Measurements from ENCODE around the gene PTPRM. TPM values are rescaled to one million over a fixed set of nuclear protein-coding genes. Genes with fewer than 3 reads are reported as not detected.

PTPRM gene
- total and polyA plus RNA-seq, 4 donors = 9.2 to 23.0 (median 12.7) TPM

GRCh38 chr18:8238507-8238906, 671.4 kb downstream of the PTPRM start:
- 90% methylated on average over 5 of the region's 5 CpGs for WGBS
- DNase-seq (ENCODE audit: low spot score) = no peak
- TF ChIP-seq GABPA (IDR thresholded peaks at IDR 0.05 in 1 of 2, conservative IDR thresholded peaks at IDR 0.05 in 1 of 2) (no peak), YY1 (IDR thresholded peaks at IDR 0.05) (no peak), NR2F2 (IDR thresholded peaks at IDR 0.05) (no peak)
- H3K27me3 ChIP-seq (ENCODE audit: control insufficient read depth in 4 of 4, insufficient read depth in 4 of 4, low read length in 3 of 4) = no peaks in the 10 kb centered on the region
- no peak overlapping the region for H3K27ac ChIP-seq (ENCODE audit: low read depth in 1 of 2, low read length in 2 of 2)
- H3K9me3 ChIP-seq (ENCODE audit: control insufficient read depth in 4 of 4, low read length in 3 of 4) = peaks cover 0 to 2% (median 0%) of the 10 kb centered on the region in 4 donors
- H3K36me3 ChIP-seq (ENCODE audit: control insufficient read depth in 4 of 4, insufficient read depth in 3 of 4, low read depth in 1 of 4, low read length in 3 of 4) = no peaks in the 10 kb centered on the region
- H3K4me3 ChIP-seq (ENCODE audit: low read depth in 1 of 3, low read length in 3 of 3) = no peak overlapping the region
- H3K9ac ChIP-seq (ENCODE audit: low read depth in 1 of 2, low read length in 2 of 2) = no peak overlapping the region
- H3K4me1 ChIP-seq (ENCODE audit: control insufficient read depth in 4 of 4, insufficient read depth in 4 of 4, low read length in 3 of 4) = no peaks in the 10 kb centered on the region

DNA sequence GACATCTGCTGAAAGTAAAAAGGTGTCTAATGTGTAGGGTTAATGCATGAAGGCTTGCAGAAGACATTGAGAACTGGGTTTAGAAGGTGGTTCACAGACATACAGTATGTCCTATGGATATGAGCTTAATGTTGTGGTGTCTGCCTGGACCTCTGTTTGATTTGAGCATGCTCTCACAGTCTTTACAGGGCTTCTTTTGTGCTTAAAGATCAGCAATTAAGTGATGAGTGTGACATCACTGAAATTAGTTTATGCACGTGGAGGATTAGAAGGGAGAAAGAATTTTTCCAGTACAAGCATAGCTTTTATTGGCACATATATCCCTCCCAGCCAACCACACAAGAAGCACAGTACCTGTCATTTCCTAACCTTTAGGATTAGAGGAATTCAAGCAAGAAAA, 674.6 kb downstream of the PTPRM start:
- Histone ChIP-seq H3K4me1 (ENCODE audit: control insufficient read depth in 4 of 4, insufficient read depth in 4 of 4, low read length in 3 of 4) (no peaks in the 10 kb centered on the region), H3K9ac (ENCODE audit: low read depth in 1 of 2, low read length in 2 of 2) (no peak overlapping the region), H3K36me3 (ENCODE audit: control insufficient read depth in 4 of 4, insufficient read depth in 3 of 4, low read depth in 1 of 4, low read length in 3 of 4) (no peaks in the 10 kb centered on the region), H3K9me3 (ENCODE audit: control insufficient read depth in 4 of 4, low read length in 3 of 4) (no peaks in the 10 kb centered on the region), H3K4me3 (ENCODE audit: low read depth in 1 of 3, low read length in 3 of 3) (no peak overlapping the region), H3K27me3 (ENCODE audit: control insufficient read depth in 4 of 4, insufficient read depth in 4 of 4, low read length in 3 of 4) (no peaks in the 10 kb centered on the region), H3K27ac (ENCODE audit: low read depth in 1 of 2, low read length in 2 of 2) (no peak overlapping the region)
- DNase-seq (ENCODE audit: low spot score) = no peak
- 45% methylated on average over 1 of the region's 1 CpG for WGBS
- TF ChIP-seq RAD21 (IDR thresholded peaks at IDR 0.05) (no peak), JUND (IDR thresholded peaks at IDR 0.05) (no peak), NR2F2 (IDR thresholded peaks at IDR 0.05) (no peak), SP1 (IDR thresholded peaks at IDR 0.05) (no peak), GABPA (IDR thresholded peaks at IDR 0.05 in 1 of 2, conservative IDR thresholded peaks at IDR 0.05 in 1 of 2) (no peak), FOXA1 (IDR thresholded peaks at IDR 0.05) (no peak), EGR1 (IDR thresholded peaks at IDR 0.05; ENCODE audit: low read depth in 2 of 2) (no peak), HNF4A (conservative IDR thresholded peaks at IDR 0.05) (no peak), TAF1 (conservative IDR thresholded peaks at IDR 0.05) (no peak), FOXA2 (IDR thresholded peaks at IDR 0.05) (no peak), YY1 (IDR thresholded peaks at IDR 0.05) (no peak)
- TF ChIP-seq, protein P1, sequence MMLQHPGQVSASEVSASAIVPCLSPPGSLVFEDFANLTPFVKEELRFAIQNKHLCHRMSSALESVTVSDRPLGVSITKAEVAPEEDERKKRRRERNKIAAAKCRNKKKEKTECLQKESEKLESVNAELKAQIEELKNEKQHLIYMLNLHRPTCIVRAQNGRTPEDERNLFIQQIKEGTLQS (IDR thresholded peaks at IDR 0.05) = no peak
- TF ChIP-seq, protein P2, sequence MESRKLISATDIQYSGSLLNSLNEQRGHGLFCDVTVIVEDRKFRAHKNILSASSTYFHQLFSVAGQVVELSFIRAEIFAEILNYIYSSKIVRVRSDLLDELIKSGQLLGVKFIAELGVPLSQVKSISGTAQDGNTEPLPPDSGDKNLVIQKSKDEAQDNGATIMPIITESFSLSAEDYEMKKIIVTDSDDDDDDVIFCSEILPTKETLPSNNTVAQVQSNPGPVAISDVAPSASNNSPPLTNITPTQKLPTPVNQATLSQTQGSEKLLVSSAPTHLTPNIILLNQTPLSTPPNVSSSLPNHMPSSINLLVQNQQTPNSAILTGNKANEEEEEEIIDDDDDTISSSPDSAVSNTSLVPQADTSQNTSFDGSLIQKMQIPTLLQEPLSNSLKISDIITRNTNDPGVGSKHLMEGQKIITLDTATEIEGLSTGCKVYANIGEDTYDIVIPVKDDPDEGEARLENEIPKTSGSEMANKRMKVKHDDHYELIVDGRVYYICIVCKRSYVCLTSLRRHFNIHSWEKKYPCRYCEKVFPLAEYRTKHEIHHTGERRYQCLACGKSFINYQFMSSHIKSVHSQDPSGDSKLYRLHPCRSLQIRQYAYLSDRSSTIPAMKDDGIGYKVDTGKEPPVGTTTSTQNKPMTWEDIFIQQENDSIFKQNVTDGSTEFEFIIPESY (IDR thresholded peaks at IDR 0.05) = no peak
- TF ChIP-seq, protein P3, sequence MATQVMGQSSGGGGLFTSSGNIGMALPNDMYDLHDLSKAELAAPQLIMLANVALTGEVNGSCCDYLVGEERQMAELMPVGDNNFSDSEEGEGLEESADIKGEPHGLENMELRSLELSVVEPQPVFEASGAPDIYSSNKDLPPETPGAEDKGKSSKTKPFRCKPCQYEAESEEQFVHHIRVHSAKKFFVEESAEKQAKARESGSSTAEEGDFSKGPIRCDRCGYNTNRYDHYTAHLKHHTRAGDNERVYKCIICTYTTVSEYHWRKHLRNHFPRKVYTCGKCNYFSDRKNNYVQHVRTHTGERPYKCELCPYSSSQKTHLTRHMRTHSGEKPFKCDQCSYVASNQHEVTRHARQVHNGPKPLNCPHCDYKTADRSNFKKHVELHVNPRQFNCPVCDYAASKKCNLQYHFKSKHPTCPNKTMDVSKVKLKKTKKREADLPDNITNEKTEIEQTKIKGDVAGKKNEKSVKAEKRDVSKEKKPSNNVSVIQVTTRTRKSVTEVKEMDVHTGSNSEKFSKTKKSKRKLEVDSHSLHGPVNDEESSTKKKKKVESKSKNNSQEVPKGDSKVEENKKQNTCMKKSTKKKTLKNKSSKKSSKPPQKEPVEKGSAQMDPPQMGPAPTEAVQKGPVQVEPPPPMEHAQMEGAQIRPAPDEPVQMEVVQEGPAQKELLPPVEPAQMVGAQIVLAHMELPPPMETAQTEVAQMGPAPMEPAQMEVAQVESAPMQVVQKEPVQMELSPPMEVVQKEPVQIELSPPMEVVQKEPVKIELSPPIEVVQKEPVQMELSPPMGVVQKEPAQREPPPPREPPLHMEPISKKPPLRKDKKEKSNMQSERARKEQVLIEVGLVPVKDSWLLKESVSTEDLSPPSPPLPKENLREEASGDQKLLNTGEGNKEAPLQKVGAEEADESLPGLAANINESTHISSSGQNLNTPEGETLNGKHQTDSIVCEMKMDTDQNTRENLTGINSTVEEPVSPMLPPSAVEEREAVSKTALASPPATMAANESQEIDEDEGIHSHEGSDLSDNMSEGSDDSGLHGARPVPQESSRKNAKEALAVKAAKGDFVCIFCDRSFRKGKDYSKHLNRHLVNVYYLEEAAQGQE (IDR thresholded peaks at IDR 0.05) = no peak
- TF ChIP-seq, protein P4, sequence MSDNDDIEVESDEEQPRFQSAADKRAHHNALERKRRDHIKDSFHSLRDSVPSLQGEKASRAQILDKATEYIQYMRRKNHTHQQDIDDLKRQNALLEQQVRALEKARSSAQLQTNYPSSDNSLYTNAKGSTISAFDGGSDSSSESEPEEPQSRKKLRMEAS (IDR thresholded peaks at IDR 0.05) = no peak
